ENCODE data around the gene PFDN6. TPM values are rescaled to one million over a fixed set of nuclear protein-coding genes. Genes with fewer than 3 reads are reported as not detected.

Gene PFDN6
- total RNA-seq, 1 donor from 2014 or later: 9.1 TPM

DNA sequence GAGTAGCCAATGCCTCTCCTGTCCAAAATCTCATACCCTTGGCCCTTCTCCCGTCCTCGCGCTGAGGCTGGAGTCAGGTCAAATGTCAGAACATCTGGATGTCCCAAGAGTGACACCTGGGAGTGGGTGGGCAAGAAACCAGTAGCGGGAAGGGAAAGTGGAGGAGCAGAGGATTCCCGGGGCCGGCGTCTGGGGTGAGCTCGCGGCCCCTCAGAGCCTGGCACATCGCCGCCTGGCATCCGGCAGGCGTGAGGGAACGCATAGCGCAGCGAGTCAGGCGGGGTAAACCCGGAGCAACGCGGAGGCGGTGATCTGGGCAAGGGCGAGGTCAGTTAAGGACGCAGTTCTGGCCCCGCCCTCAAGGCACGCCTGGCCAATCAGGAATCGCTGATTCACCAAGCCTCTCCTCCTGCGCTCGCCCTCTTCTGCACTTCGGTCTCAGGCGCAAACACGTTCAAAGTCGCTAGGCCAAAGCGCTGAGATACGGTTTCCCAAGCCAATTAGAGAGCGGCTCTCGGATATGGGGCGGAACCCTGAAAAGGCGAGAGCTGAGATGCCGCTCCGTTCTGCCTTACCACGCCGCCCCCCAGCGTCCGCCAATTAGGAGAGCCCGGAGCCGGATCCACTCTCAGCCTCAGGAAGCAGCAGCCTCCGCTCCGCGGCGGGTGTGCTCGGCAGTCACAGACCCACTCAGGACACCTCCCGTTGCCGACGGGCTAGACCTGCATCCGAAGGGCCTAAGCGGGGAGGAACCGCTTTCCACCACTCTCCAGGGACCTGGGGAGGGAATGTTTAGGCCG lies 40.3 kb upstream of the PFDN6 start:
- H3K36me3 ChIP-seq: peaks cover 0 to 5% of the 10 kb centered on the region in 2 donors
- peaks cover 27% of the 10 kb centered on the region for H3K4me1 ChIP-seq
- H3K4me3 ChIP-seq: peak overlapping the region; percentile 45 to 58
- intact Hi-C loops (cut with DNase I): loop anchor here (5.0 to 10.0 kb wide), 3 partner anchors 87 to 232 kb away; no protein-coding TSS in a partner anchor
- TF ChIP-seq, protein P1, sequence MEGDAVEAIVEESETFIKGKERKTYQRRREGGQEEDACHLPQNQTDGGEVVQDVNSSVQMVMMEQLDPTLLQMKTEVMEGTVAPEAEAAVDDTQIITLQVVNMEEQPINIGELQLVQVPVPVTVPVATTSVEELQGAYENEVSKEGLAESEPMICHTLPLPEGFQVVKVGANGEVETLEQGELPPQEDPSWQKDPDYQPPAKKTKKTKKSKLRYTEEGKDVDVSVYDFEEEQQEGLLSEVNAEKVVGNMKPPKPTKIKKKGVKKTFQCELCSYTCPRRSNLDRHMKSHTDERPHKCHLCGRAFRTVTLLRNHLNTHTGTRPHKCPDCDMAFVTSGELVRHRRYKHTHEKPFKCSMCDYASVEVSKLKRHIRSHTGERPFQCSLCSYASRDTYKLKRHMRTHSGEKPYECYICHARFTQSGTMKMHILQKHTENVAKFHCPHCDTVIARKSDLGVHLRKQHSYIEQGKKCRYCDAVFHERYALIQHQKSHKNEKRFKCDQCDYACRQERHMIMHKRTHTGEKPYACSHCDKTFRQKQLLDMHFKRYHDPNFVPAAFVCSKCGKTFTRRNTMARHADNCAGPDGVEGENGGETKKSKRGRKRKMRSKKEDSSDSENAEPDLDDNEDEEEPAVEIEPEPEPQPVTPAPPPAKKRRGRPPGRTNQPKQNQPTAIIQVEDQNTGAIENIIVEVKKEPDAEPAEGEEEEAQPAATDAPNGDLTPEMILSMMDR (IDR thresholded peaks at IDR 0.05): peak in 2 of 3 experiments; percentile 13 to 24
- TF ChIP-seq POLR2AphosphoS5 (IDR thresholded peaks at IDR 0.05; ENCODE audit: insufficient read depth in 1 of 2, low read depth in 1 of 2) (peak; percentile 90 to 92), POLR2A (IDR thresholded peaks at IDR 0.05) (peak in 1 of 2 donors; percentile 71)
- no peaks in the 10 kb centered on the region for H3K27me3 ChIP-seq
- DNase-seq (ENCODE audit: extremely low spot score in 2 of 2): peak; percentile 99
- H3K9me3 ChIP-seq: no peaks in the 10 kb centered on the region
- peak overlapping the region; percentile 96 for H3K27ac ChIP-seq

GRCh38 chr6:33249732-33250630 lies 39.4 kb upstream of the PFDN6 start:
- H3K4me3 ChIP-seq: peak overlapping the region; percentile 45 to 58
- TF ChIP-seq, protein P1 (IDR thresholded peaks at IDR 0.05): no peak
- TF ChIP-seq POLR2A (IDR thresholded peaks at IDR 0.05) (no peak), POLR2AphosphoS5 (IDR thresholded peaks at IDR 0.05; ENCODE audit: insufficient read depth in 1 of 2, low read depth in 1 of 2) (no peak)
- H3K27ac ChIP-seq: peak overlapping the region; percentile 94
- peaks cover 0 to 5% of the 10 kb centered on the region in 2 donors for H3K36me3 ChIP-seq
- no peaks in the 10 kb centered on the region for H3K27me3 ChIP-seq
- H3K4me1 ChIP-seq: peaks cover 27% of the 10 kb centered on the region
- no peaks in the 10 kb centered on the region for H3K9me3 ChIP-seq
- no peak for DNase-seq (ENCODE audit: extremely low spot score in 2 of 2)
- intact Hi-C loops (cut with DNase I): loop anchor here (5.0 to 10.0 kb wide), 3 partner anchors 88 to 233 kb away; no protein-coding TSS in a partner anchor

- H3K4me1 ChIP-seq: peaks cover 27% of the 10 kb centered on the region
- peaks cover 0 to 5% of the 10 kb centered on the region in 2 donors for H3K36me3 ChIP-seq
- H3K27me3 ChIP-seq: no peaks in the 10 kb centered on the region
- no peak overlapping the region for H3K4me3 ChIP-seq
- H3K27ac ChIP-seq: peak overlapping the region; percentile 94
- no peaks in the 10 kb centered on the region for H3K9me3 ChIP-seq
- TF ChIP-seq POLR2A (IDR thresholded peaks at IDR 0.05): no peak
- TF ChIP-seq POLR2AphosphoS5 (IDR thresholded peaks at IDR 0.05; ENCODE audit: insufficient read depth in 1 of 2, low read depth in 1 of 2): no peak
- TF ChIP-seq, protein P1 (IDR thresholded peaks at IDR 0.05): no peak
- intact Hi-C loops (cut with DNase I): no loop called here
- DNase-seq (ENCODE audit: extremely low spot score in 2 of 2): no peak
Observed at GRCh38 chr6:33250731-33251130, 38.7 kb upstream of the PFDN6 start.

DNA sequence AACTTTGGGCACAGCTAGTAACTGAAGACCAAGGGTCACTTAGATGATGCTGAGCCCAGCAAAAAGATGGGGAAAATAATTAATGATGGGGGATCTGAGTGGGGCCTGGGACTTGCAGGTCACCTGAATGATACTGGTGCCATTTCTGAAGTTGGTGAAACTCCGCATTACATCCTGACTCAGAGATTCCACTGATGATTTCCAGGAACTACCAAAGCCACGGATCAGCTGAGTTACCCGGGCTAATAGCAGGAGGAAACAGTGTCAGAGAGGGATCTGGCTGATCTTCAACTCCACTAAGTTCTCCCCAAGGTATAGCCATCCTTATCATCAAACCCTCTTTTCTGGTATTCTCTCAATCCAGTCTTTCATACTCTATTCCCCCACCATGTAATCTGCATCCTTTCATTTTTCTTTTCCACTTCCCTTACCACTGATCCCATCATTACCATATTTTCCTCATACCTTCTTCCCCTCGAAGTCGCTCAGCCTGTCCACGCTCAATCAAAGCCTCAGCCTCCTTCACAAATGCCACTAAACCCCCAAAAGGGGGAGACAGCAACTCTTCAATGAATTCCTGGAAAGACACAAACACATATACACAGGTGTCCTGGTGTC lies 37.9 kb upstream of the PFDN6 start:
- DNase-seq (ENCODE audit: extremely low spot score in 2 of 2): no peak
- H3K27me3 ChIP-seq: no peaks in the 10 kb centered on the region
- H3K27ac ChIP-seq: no peak overlapping the region
- intact Hi-C loops (cut with DNase I): no loop called here
- no peaks in the 10 kb centered on the region for H3K9me3 ChIP-seq
- H3K4me1 ChIP-seq: peaks cover 27% of the 10 kb centered on the region
- peaks cover 0 to 5% of the 10 kb centered on the region in 2 donors for H3K36me3 ChIP-seq
- H3K4me3 ChIP-seq: no peak overlapping the region
- no peak for TF ChIP-seq POLR2AphosphoS5 (IDR thresholded peaks at IDR 0.05; ENCODE audit: insufficient read depth in 1 of 2, low read depth in 1 of 2)
- TF ChIP-seq POLR2A (IDR thresholded peaks at IDR 0.05): no peak
- TF ChIP-seq, protein P1 (IDR thresholded peaks at IDR 0.05): no peak
